Effector memory CD8-positive, alpha-beta T cell (primary cell): ENCODE measurements around the gene ARID4B.
"Not testable (repeated sequence)": the region's sequence is repeated elsewhere in the genome, so short reads cannot be mapped to it uniquely, and the experiment has no call there.

Experiments
- ATAC-seq: fragments of 150-1000 bp; cut with Tn5 transposase; replicated peaks from 2 replicates; pipeline ENCODE4 v1.10.0; 2021; ENCODE audit warnings: mild to moderate bottlenecking, moderate library complexity
- DNase-seq, 3 experiments: peaks; one replicate each; pipeline ENCODE4 v3.0.0; 2021
- H3K27ac Mint-ChIP-seq, 2 donors: one replicate each; pipeline ENCODE4 v1.8.0; 2022; ENCODE audit warnings: mild to moderate bottlenecking in 2 of 2, mixed read lengths in 2 of 2, moderate library complexity in 2 of 2
- H3K27me3 Mint-ChIP-seq, 2 donors: one replicate each; pipeline ENCODE4 v1.8.0; 2022; ENCODE audit warnings: mixed read lengths in 2 of 2
- H3K36me3 Mint-ChIP-seq: one replicate; pipeline ENCODE4 v1.8.0; 2022; ENCODE audit warnings: mild to moderate bottlenecking, moderate library complexity, mixed read lengths; ENCODE audit not compliant: insufficient read depth
- H3K4me1 Mint-ChIP-seq, 2 donors: one replicate each; pipeline ENCODE4 v1.8.0; 2022; ENCODE audit warnings: low read depth in 2 of 2, mixed read lengths in 2 of 2
- H3K4me3 Mint-ChIP-seq, 2 donors: one replicate each; pipeline ENCODE4 v1.8.0; 2022; ENCODE audit warnings: mild to moderate bottlenecking in 2 of 2, mixed read lengths in 2 of 2, moderate library complexity in 2 of 2
- H3K9me3 Mint-ChIP-seq, 2 donors: one replicate each; pipeline ENCODE4 v1.8.0; 2022; ENCODE audit warnings: mixed read lengths in 2 of 2

Gene ARID4B

GRCh38 chr1:235284231-235284769, 43.7 kb downstream of the ARID4B start:
- H3K4me1 Mint-ChIP-seq: peaks cover 46 to 66% of the 10 kb centered on the region in 2 donors
- DNase-seq: no peak
- H3K9me3 Mint-ChIP-seq: no peaks in the 10 kb centered on the region
- H3K27ac Mint-ChIP-seq: no peak overlapping the region
- no peak overlapping the region for H3K4me3 Mint-ChIP-seq
- H3K36me3 Mint-ChIP-seq: peaks cover 42% of the 10 kb centered on the region
- ATAC-seq: no peak
- no peaks in the 10 kb centered on the region for H3K27me3 Mint-ChIP-seq

GRCh38 chr1:235283636-235284035, 44.3 kb downstream of the ARID4B start:
- not testable (repeated sequence) for H3K4me3 Mint-ChIP-seq, H3K9me3 Mint-ChIP-seq, DNase-seq, ATAC-seq, H3K27me3 Mint-ChIP-seq, H3K27ac Mint-ChIP-seq
- Mint-ChIP-seq H3K36me3 (peaks cover 48% of the 10 kb centered on the region), H3K4me1 (peaks cover 46 to 68% of the 10 kb centered on the region in 2 donors)

DNA sequence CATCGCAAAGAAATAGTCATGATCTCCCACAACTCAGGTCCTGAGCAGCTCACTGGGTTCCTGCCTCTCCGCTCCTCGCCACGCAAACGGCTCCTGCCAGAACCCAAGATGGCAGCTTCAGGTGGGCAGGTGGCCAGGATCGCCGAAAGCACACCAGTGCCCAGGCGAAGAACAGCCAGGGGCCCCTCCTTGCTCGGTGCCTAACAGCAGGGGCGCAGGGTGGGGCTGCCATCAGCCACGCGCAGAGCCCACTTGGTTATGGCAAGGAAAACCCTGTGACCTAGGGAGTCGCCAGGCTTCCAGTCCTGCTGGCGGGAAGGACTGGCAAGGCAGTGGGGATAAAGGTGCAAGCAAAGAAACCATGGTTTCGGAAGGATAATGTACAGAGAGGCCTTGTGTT, 47.5 kb downstream of the ARID4B start:
- peak overlapping the region; percentile 63 to 73 for H3K27ac Mint-ChIP-seq
- no peaks in the 10 kb centered on the region for H3K9me3 Mint-ChIP-seq
- peaks cover 35 to 61% of the 10 kb centered on the region in 2 donors for H3K4me1 Mint-ChIP-seq
- peaks cover 58% of the 10 kb centered on the region for H3K36me3 Mint-ChIP-seq
- DNase-seq: no peak
- ATAC-seq: no peak
- no peaks in the 10 kb centered on the region for H3K27me3 Mint-ChIP-seq
- peak overlapping the region; percentile 43 to 47 for H3K4me3 Mint-ChIP-seq

DNA sequence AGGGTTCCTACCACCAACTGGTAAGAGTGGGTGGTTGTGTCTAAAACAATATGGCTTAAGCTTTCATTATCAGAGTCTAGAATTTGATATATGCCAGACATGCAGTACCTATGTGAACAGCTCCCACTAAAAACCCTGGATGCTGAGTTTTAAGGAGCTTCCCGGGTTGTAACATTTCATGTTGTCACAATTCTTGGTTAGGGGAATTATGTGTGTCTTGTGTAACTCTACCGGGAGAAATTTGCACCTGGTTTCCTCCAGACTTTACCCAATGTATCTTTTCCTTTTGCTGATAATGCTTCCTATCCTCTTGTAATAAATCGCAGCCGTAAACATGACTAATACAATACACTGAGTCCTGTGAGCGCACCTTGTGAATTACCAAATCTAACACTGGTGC, 48.3 kb downstream of the ARID4B start:
- DNase-seq (no peak), ATAC-seq (no peak)
- peak overlapping the region in 1 of 2 donors; percentile 21 for H3K4me3 Mint-ChIP-seq
- peaks cover 39 to 61% of the 10 kb centered on the region in 2 donors for H3K4me1 Mint-ChIP-seq
- H3K9me3 Mint-ChIP-seq: no peaks in the 10 kb centered on the region
- H3K27me3 Mint-ChIP-seq: no peaks in the 10 kb centered on the region
- peak overlapping the region; percentile 57 to 73 for H3K27ac Mint-ChIP-seq
- peaks cover 52% of the 10 kb centered on the region for H3K36me3 Mint-ChIP-seq

DNA sequence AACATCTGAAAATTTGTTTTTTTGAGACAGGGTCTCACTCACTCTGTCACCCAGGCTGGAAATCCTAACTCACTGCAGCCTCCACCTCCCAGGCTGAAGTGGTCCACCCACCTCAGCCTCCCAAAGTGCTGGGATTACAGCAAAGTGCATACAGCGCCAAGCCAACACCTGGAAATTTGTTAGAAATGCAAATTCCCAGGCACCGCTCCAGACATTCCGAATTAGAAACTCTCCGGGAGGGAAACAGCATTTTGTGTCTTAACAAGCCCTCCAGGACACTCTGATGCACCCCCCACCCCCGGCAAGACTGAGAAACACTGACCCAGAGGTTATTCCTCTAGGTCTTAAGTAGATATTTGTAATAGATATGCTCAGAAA, 49.1 kb downstream of the ARID4B start:
- no peak for DNase-seq
- peak overlapping the region; percentile 42 to 57 for H3K27ac Mint-ChIP-seq
- no peaks in the 10 kb centered on the region for H3K27me3 Mint-ChIP-seq
- no peaks in the 10 kb centered on the region for H3K9me3 Mint-ChIP-seq
- no peak for ATAC-seq
- H3K36me3 Mint-ChIP-seq: peaks cover 52% of the 10 kb centered on the region
- peaks cover 38 to 54% of the 10 kb centered on the region in 2 donors for H3K4me1 Mint-ChIP-seq
- H3K4me3 Mint-ChIP-seq: peak overlapping the region in 1 of 2 donors; percentile 27

DNA sequence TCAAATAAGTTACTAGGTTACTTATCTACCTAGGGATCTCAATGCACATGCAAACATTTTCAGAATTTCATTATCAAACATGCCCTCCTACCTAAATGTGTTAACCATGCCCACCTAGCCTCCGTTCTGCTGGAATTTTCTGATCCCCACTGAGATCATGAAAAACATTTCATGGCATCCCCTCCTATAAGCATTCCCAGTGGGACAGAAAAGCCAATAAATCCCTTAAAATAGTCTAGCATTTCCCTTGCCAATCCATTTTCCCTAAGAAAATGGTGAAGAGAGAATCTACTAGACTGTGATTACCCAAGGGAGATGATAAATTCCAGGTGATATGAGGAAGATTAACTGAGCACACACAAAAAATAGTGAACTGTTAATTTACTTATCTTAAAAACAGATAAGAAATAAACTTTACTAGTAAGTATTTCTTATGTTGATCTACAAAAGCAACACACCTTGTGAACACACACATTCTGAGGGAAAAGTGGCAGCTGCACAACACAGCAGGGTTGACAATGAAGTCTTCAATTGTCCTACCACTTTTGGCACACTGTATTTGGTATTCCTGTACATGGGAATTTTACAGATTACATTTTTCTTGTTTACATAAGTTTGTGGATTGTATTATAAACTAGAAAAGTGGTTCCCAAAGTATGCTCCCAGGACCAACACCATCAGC, 49.6 kb downstream of the ARID4B start:
- no peaks in the 10 kb centered on the region for H3K27me3 Mint-ChIP-seq
- peak overlapping the region; percentile 42 to 57 for H3K27ac Mint-ChIP-seq
- H3K4me1 Mint-ChIP-seq: peaks cover 42 to 59% of the 10 kb centered on the region in 2 donors
- H3K9me3 Mint-ChIP-seq: no peaks in the 10 kb centered on the region
- peak overlapping the region in 1 of 2 donors; percentile 1 for H3K4me3 Mint-ChIP-seq
- ATAC-seq: no peak
- peaks cover 52% of the 10 kb centered on the region for H3K36me3 Mint-ChIP-seq
- no peak for DNase-seq

GRCh38 chr1:235277709-235278108, 50.3 kb downstream of the ARID4B start:
- Mint-ChIP-seq H3K9me3 (no peaks in the 10 kb centered on the region), H3K27me3 (no peaks in the 10 kb centered on the region), H3K4me3 (peak overlapping the region in 1 of 2 donors; percentile 27), H3K4me1 (peaks cover 42 to 66% of the 10 kb centered on the region in 2 donors), H3K36me3 (peaks cover 55% of the 10 kb centered on the region), H3K27ac (peak overlapping the region in 1 of 2 donors; percentile 42)
- ATAC-seq (peak; percentile 16), DNase-seq (no peak)

GRCh38 chr1:235275836-235276235, 52.1 kb downstream of the ARID4B start:
- Mint-ChIP-seq H3K9me3 (no peaks in the 10 kb centered on the region), H3K4me1 (peaks cover 45 to 70% of the 10 kb centered on the region in 2 donors), H3K36me3 (peaks cover 44% of the 10 kb centered on the region), H3K27ac (peak overlapping the region in 1 of 2 donors; percentile 45), H3K4me3 (peak overlapping the region; percentile 14 to 55), H3K27me3 (no peaks in the 10 kb centered on the region)
- ATAC-seq: no peak
- no peak for DNase-seq

DNA sequence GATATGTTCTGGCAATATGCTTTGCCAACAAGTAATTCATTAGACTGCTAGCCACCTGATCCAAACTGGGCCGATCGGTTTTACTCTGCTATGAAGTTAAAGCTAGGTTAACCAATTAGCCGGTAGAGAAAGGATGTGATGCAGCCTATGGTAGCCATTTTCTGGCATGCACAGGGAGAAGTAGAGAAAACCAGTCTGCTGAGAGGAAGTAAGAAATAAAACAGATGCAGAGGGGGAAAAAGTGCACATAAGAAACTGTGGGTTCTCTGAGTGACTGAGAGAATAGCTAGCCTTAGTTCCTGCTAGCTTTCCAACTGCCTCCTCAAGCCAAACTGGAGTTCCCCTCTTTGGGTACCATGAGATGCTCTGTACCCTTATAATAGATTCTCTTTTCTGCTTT, 52.8 kb downstream of the ARID4B start:
- H3K4me3 Mint-ChIP-seq: peak overlapping the region; percentile 14 to 55
- peaks cover 45 to 72% of the 10 kb centered on the region in 2 donors for H3K4me1 Mint-ChIP-seq
- peak in 1 of 3 experiments; percentile 26 for DNase-seq
- H3K9me3 Mint-ChIP-seq: no peaks in the 10 kb centered on the region
- H3K36me3 Mint-ChIP-seq: peaks cover 44% of the 10 kb centered on the region
- no peaks in the 10 kb centered on the region for H3K27me3 Mint-ChIP-seq
- H3K27ac Mint-ChIP-seq: peak overlapping the region in 1 of 2 donors; percentile 45
- ATAC-seq: peak; percentile 56

DNA sequence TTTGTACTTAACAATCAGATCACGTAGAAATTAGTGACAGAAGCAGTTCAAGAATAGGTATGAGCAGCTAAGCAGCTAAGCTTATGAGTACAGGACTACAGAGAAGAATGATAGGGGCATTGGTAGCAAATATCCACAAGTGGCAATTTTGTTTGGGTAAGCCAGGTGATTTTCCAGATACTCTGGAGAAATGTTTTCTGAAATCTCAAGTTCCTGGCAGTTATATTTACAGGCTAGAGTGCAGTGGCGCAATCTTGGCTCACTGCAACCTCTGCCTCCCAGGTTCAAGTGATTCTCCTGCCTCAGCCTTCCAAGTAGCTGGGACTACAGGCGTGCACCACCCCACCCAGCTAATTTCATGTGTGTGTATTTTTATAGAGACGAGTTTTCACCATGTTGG, 55.1 kb downstream of the ARID4B start:
- Mint-ChIP-seq H3K36me3 (peaks cover 40% of the 10 kb centered on the region), H3K4me3 (no peak overlapping the region), H3K27me3 (no peaks in the 10 kb centered on the region), H3K9me3 (no peaks in the 10 kb centered on the region), H3K4me1 (peaks cover 42 to 72% of the 10 kb centered on the region in 2 donors), H3K27ac (no peak overlapping the region)
- no peak for ATAC-seq
- DNase-seq: no peak

DNA sequence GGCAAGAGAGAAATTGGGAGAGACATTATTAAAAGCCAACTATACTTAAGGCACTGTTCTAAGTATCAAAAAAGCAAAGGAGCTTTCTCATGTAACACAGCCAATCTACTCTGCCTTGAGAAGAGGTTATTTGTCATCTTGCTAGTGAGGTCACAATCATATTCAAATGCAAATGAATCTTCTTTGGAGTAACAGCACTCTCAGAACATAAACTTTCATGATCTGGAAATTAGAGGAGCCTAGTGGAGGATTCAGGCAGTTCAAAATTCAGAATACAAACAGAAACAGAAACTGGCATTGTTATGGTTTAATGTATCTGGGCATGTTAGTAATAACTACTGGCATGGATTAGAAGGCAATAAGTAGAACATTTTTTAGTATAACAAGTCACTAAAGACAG, 57.4 kb downstream of the ARID4B start:
- Mint-ChIP-seq H3K9me3 (no peaks in the 10 kb centered on the region), H3K4me1 (peaks cover 48 to 72% of the 10 kb centered on the region in 2 donors), H3K27me3 (no peaks in the 10 kb centered on the region), H3K36me3 (peaks cover 39% of the 10 kb centered on the region), H3K27ac (peak overlapping the region; percentile 5 to 84), H3K4me3 (peak overlapping the region; percentile 48 to 61)
- peak; percentile 67 for ATAC-seq
- DNase-seq: no peak

DNA sequence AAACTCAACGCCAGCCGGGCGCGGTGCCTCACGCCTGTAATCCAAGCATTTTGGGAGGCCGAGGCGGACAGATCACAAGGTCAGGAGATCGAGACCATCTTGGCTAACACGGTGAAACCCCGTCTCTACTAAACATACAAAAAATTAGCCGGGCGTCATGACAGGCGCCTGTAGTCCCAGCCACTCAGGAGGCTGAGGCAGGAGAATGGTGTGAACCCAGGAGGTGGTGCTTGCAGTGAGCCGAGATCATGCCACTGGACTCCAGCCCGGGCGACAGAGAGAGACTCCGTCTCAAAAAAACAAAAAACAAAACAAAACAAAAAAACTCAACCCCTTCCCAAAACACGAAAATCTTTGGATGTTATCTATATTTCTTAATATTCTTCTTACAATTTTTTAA, 58.0 kb downstream of the ARID4B start:
- not testable (repeated sequence) for H3K27me3 Mint-ChIP-seq, H3K9me3 Mint-ChIP-seq, DNase-seq, ATAC-seq
- Mint-ChIP-seq H3K27ac (peak overlapping the region; percentile 5 to 84), H3K36me3 (peaks cover 38% of the 10 kb centered on the region), H3K4me3 (peak overlapping the region in 1 of 2 donors; percentile 61), H3K4me1 (peaks cover 45 to 69% of the 10 kb centered on the region in 2 donors)

DNA sequence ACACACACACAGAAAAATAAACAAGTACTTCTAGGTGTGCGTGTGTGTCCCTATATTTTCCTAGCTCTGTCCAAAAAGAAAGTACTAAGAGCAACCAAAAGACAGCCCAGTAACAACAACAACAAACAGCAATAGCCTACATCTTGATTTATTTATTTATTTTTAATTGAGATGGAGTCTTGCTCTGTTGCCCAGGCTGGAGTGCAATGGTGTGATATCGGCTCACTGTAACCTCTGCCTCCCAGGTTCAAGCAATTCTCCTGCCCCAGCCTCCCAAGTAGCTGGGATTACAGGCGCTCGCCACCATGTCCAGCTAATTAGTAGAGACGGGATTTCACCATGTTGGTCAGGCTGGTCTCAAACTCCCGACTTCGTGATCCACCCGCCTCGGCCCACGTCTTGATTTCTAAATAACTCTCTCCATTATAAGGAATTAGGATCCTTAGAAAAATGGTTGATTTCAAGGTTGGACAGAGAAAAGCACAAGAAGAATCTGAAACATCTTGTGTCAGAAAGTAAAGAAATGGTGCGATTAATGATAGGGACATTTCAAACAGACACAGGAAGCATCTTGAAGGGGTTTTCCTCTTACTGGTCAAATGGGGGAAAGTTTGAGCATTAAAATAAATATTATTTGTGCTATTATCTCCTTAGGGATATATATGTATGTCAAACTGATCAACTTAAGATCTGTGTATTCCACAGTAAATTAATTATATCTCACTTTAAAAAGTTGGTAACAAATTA, 59.4 kb downstream of the ARID4B start:
- Mint-ChIP-seq H3K4me1 (peaks cover 43 to 76% of the 10 kb centered on the region in 2 donors), H3K27me3 (no peaks in the 10 kb centered on the region), H3K4me3 (no peak overlapping the region), H3K27ac (peak overlapping the region in 1 of 2 donors; percentile 62), H3K9me3 (no peaks in the 10 kb centered on the region), H3K36me3 (peaks cover 44% of the 10 kb centered on the region)
- DNase-seq (no peak), ATAC-seq (no peak)
